ENCODE measurements around the gene PFDN1.
A peak's percentile ranks its signal among the peaks of the same experiment; 100 is the strongest.

The PFDN1 gene

DNA sequence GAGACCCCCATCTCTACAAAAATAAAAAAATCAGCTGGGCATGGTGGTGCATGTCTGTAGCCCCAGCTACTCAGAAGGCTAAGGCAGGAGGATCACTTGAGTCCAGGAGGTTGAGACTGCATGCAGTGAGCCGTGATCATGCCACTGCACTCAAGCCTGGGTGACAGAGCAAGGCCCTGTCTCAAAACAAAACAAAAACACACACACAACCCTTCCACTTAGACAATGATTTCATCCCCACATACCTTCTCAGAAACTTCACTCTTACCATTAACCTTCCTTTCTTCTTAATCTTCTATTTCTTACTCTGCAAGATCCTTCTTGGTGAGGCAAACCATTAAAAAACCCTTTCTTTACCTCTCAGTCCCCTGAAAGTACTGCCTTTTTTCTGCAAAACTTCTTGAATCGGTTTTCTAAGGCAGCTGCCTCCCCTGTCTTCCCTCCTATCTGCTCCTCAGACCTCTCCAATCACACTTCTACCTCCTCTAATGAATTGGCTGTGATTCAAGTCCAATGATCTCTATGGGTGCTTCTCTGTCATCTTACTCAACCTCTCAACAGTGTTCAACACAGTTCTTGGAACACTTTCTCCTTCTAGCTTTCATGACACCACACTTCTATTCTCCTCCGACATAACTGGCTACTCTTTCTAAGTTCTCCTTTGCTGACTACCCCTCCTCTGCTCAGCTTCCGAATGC lies 47.3 kb downstream of the PFDN1 start:
- no peak for DNase-seq (ENCODE audit: low read depth)
- Histone ChIP-seq H3K4me1 (ENCODE audit: control insufficient read depth, insufficient read depth, low read length) (peaks cover 28% of the 10 kb centered on the region), H3K4me3 (ENCODE audit: low read length) (no peak overlapping the region), H3K27me3 (replicated peaks; ENCODE audit: control insufficient read depth, insufficient read depth, low read length) (no peaks in the 10 kb centered on the region), H3K9me3 (ENCODE audit: control insufficient read depth, low read length) (no peaks in the 10 kb centered on the region), H3K9ac (ENCODE audit: low read length) (no peak overlapping the region), H3K36me3 (ENCODE audit: control insufficient read depth, insufficient read depth, low read length, severe bottlenecking) (peaks cover 2% of the 10 kb centered on the region)

GRCh38 chr5:140253985-140254384 lies 48.9 kb downstream of the PFDN1 start:
- Histone ChIP-seq H3K4me1 (ENCODE audit: control insufficient read depth, insufficient read depth, low read length) (peaks cover 28% of the 10 kb centered on the region), H3K36me3 (ENCODE audit: control insufficient read depth, insufficient read depth, low read length, severe bottlenecking) (peaks cover 14% of the 10 kb centered on the region)
- DNase-seq (ENCODE audit: low read depth), result peak; percentile 40

GRCh38 chr5:140252470-140253126 lies 50.3 kb downstream of the PFDN1 start:
- peaks cover 14% of the 10 kb centered on the region for H3K36me3 ChIP-seq (ENCODE audit: control insufficient read depth, insufficient read depth, low read length, severe bottlenecking)
- H3K4me3 ChIP-seq (ENCODE audit: low read length), result no peak overlapping the region
- no peak overlapping the region for H3K9ac ChIP-seq (ENCODE audit: low read length)
- peaks cover 22% of the 10 kb centered on the region for H3K4me1 ChIP-seq (ENCODE audit: control insufficient read depth, insufficient read depth, low read length)
- H3K27me3 ChIP-seq (replicated peaks; ENCODE audit: control insufficient read depth, insufficient read depth, low read length), result no peaks in the 10 kb centered on the region
- no peak for DNase-seq (ENCODE audit: low read depth)
- H3K9me3 ChIP-seq (ENCODE audit: control insufficient read depth, low read length), result no peaks in the 10 kb centered on the region

More at GRCh38 chr5:140253985-140254384, 48.9 kb downstream of the PFDN1 start:
- H3K9me3 ChIP-seq (ENCODE audit: control insufficient read depth, low read length), result no peaks in the 10 kb centered on the region
- H3K9ac ChIP-seq (ENCODE audit: low read length), result no peak overlapping the region
- H3K4me3 ChIP-seq (ENCODE audit: low read length), result no peak overlapping the region
- H3K27me3 ChIP-seq (replicated peaks; ENCODE audit: control insufficient read depth, insufficient read depth, low read length), result no peaks in the 10 kb centered on the region

DNA sequence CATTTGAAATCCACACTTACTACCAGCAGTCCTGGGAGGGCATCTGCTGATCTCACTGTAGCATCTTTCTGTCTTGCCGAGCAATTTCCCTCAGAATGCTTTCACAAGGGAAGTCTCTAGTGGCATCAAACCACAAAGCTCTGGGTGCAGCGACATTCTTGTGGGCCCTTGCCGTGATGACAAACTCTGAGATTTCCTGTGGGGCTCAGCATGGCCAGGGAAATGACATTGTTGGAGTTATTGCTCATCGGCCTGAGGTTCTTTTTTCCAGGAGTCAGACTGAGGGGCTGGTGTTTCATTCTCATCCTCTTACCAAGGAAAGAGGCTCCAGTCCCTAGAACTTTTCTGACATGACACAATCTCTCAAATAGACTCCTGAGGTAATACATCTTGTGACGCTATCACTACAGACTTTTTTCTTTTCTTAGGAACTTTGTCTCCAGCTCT lies 51.4 kb downstream of the PFDN1 start:
- Histone ChIP-seq H3K36me3 (ENCODE audit: control insufficient read depth, insufficient read depth, low read length, severe bottlenecking) (peaks cover 14% of the 10 kb centered on the region), H3K9ac (ENCODE audit: low read length) (no peak overlapping the region), H3K27me3 (replicated peaks; ENCODE audit: control insufficient read depth, insufficient read depth, low read length) (no peaks in the 10 kb centered on the region), H3K4me1 (ENCODE audit: control insufficient read depth, insufficient read depth, low read length) (peaks cover 24% of the 10 kb centered on the region), H3K9me3 (ENCODE audit: control insufficient read depth, low read length) (no peaks in the 10 kb centered on the region), H3K4me3 (ENCODE audit: low read length) (no peak overlapping the region)
- DNase-seq (ENCODE audit: low read depth), result peak; percentile 72

- H3K4me1 ChIP-seq (ENCODE audit: control insufficient read depth, insufficient read depth, low read length), result peaks cover 31% of the 10 kb centered on the region
- H3K27me3 ChIP-seq (replicated peaks; ENCODE audit: control insufficient read depth, insufficient read depth, low read length), result no peaks in the 10 kb centered on the region
- peaks cover 23% of the 10 kb centered on the region for H3K36me3 ChIP-seq (ENCODE audit: control insufficient read depth, insufficient read depth, low read length, severe bottlenecking)
- DNase-seq (ENCODE audit: low read depth), result no peak
- no peaks in the 10 kb centered on the region for H3K9me3 ChIP-seq (ENCODE audit: control insufficient read depth, low read length)
- no peak overlapping the region for H3K9ac ChIP-seq (ENCODE audit: low read length)
- H3K4me3 ChIP-seq (ENCODE audit: low read length), result no peak overlapping the region
Observed at GRCh38 chr5:140250386-140250785, 52.5 kb downstream of the PFDN1 start.

- no peak overlapping the region for H3K9ac ChIP-seq (ENCODE audit: low read length)
- no peak overlapping the region for H3K4me3 ChIP-seq (ENCODE audit: low read length)
- H3K9me3 ChIP-seq (ENCODE audit: control insufficient read depth, low read length), result no peaks in the 10 kb centered on the region
- H3K4me1 ChIP-seq (ENCODE audit: control insufficient read depth, insufficient read depth, low read length), result peaks cover 35% of the 10 kb centered on the region
- H3K27me3 ChIP-seq (replicated peaks; ENCODE audit: control insufficient read depth, insufficient read depth, low read length), result no peaks in the 10 kb centered on the region
- peaks cover 30% of the 10 kb centered on the region for H3K36me3 ChIP-seq (ENCODE audit: control insufficient read depth, insufficient read depth, low read length, severe bottlenecking)
- DNase-seq (ENCODE audit: low read depth), result no peak
Observed at GRCh38 chr5:140249536-140249935, 53.4 kb downstream of the PFDN1 start.

DNA sequence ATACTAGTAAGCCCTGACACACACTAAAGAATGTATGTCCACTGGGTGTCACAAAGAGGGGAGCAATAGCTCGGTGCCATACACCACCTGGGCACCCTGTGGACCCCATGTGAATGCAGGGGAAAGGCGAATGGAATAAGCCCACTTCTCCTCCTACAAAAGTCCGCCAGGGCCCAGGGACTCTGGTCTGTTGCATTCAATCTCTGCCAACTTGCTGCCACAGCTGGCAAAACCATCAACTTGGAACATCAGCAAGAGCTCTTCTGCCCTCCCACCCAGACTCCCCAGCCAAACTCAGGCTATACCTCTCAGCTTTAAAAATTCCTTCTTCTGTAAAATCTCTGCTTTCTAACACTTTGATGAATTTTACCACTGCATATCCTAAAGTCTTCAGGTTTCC lies 54.5 kb downstream of the PFDN1 start:
- H3K36me3 ChIP-seq (ENCODE audit: control insufficient read depth, insufficient read depth, low read length, severe bottlenecking), result peaks cover 37% of the 10 kb centered on the region
- H3K4me3 ChIP-seq (ENCODE audit: low read length), result no peak overlapping the region
- peaks cover 27% of the 10 kb centered on the region for H3K4me1 ChIP-seq (ENCODE audit: control insufficient read depth, insufficient read depth, low read length)
- no peaks in the 10 kb centered on the region for H3K27me3 ChIP-seq (replicated peaks; ENCODE audit: control insufficient read depth, insufficient read depth, low read length)
- no peak overlapping the region for H3K9ac ChIP-seq (ENCODE audit: low read length)
- no peaks in the 10 kb centered on the region for H3K9me3 ChIP-seq (ENCODE audit: control insufficient read depth, low read length)
- no peak for DNase-seq (ENCODE audit: low read depth)

- Histone ChIP-seq H3K9ac (ENCODE audit: low read length) (no peak overlapping the region), H3K4me1 (ENCODE audit: control insufficient read depth, insufficient read depth, low read length) (peaks cover 34% of the 10 kb centered on the region), H3K36me3 (ENCODE audit: control insufficient read depth, insufficient read depth, low read length, severe bottlenecking) (peaks cover 41% of the 10 kb centered on the region), H3K4me3 (ENCODE audit: low read length) (no peak overlapping the region), H3K27me3 (replicated peaks; ENCODE audit: control insufficient read depth, insufficient read depth, low read length) (no peaks in the 10 kb centered on the region), H3K9me3 (ENCODE audit: control insufficient read depth, low read length) (no peaks in the 10 kb centered on the region)
- peak; percentile 78 for DNase-seq (ENCODE audit: low read depth)
Observed at GRCh38 chr5:140246378-140247122, 56.4 kb downstream of the PFDN1 start.

- H3K9me3 ChIP-seq (ENCODE audit: control insufficient read depth, low read length), result no peaks in the 10 kb centered on the region
- H3K4me1 ChIP-seq (ENCODE audit: control insufficient read depth, insufficient read depth, low read length), result peaks cover 36% of the 10 kb centered on the region
- peaks cover 41% of the 10 kb centered on the region for H3K36me3 ChIP-seq (ENCODE audit: control insufficient read depth, insufficient read depth, low read length, severe bottlenecking)
- no peak overlapping the region for H3K4me3 ChIP-seq (ENCODE audit: low read length)
- H3K9ac ChIP-seq (ENCODE audit: low read length), result no peak overlapping the region
- no peak for DNase-seq (ENCODE audit: low read depth)
- H3K27me3 ChIP-seq (replicated peaks; ENCODE audit: control insufficient read depth, insufficient read depth, low read length), result no peaks in the 10 kb centered on the region
Observed at GRCh38 chr5:140245926-140246325, 57.0 kb downstream of the PFDN1 start.

- H3K36me3 ChIP-seq (ENCODE audit: control insufficient read depth, insufficient read depth, low read length, severe bottlenecking), result peaks cover 36% of the 10 kb centered on the region
- DNase-seq (ENCODE audit: low read depth), result no peak
- H3K4me3 ChIP-seq (ENCODE audit: low read length), result no peak overlapping the region
- H3K27me3 ChIP-seq (replicated peaks; ENCODE audit: control insufficient read depth, insufficient read depth, low read length), result no peaks in the 10 kb centered on the region
- no peaks in the 10 kb centered on the region for H3K9me3 ChIP-seq (ENCODE audit: control insufficient read depth, low read length)
- no peak overlapping the region for H3K9ac ChIP-seq (ENCODE audit: low read length)
- H3K4me1 ChIP-seq (ENCODE audit: control insufficient read depth, insufficient read depth, low read length), result peaks cover 40% of the 10 kb centered on the region
Observed at GRCh38 chr5:140245341-140245740, 57.6 kb downstream of the PFDN1 start.

- DNase-seq (ENCODE audit: low read depth), result peak; percentile 96
- Histone ChIP-seq H3K4me3 (ENCODE audit: low read length) (no peak overlapping the region), H3K4me1 (ENCODE audit: control insufficient read depth, insufficient read depth, low read length) (peaks cover 40% of the 10 kb centered on the region), H3K36me3 (ENCODE audit: control insufficient read depth, insufficient read depth, low read length, severe bottlenecking) (peaks cover 30% of the 10 kb centered on the region), H3K9me3 (ENCODE audit: control insufficient read depth, low read length) (no peaks in the 10 kb centered on the region), H3K9ac (ENCODE audit: low read length) (no peak overlapping the region), H3K27me3 (replicated peaks; ENCODE audit: control insufficient read depth, insufficient read depth, low read length) (no peaks in the 10 kb centered on the region)
Observed at GRCh38 chr5:140244525-140245025, 58.3 kb downstream of the PFDN1 start.

All from adipocyte (in vitro differentiated cells).